GM13976 (cell line): Measurements from ENCODE around the gene G2E3.

Experiments used
- DNase-seq: peaks from one replicate; pipeline ENCODE4 v3.0.0; 2012; ENCODE audit warnings: low spot score
- in situ Hi-C: fragments of 300-500 bp; cut with MboI; formaldehyde crosslinking; loops from one replicate; pipeline ENCODE4 v1.12.0; 2022; ENCODE audit warnings: low sequenced_read_pairs, mixed read lengths, inconsistent platforms; ENCODE audit not compliant: unreplicated experiment
- TF ChIP-seq, protein P1 (sequence below): IDR thresholded peaks from 2 replicates; pipeline ENCODE4 v1.5.1; 2012; ENCODE audit warnings: borderline replicate concordance, mild to moderate bottlenecking; ENCODE audit not compliant: insufficient read depth; ENCODE audit errors: extremely low read depth, missing control alignments, control extremely low read depth

G2E3 gene

GRCh38 chr14:30559638-30560091 lies 707 bp downstream of the G2E3 start:
- peak; percentile 23 for DNase-seq
- in situ Hi-C loops: no loop called here
- TF ChIP-seq, protein P1, sequence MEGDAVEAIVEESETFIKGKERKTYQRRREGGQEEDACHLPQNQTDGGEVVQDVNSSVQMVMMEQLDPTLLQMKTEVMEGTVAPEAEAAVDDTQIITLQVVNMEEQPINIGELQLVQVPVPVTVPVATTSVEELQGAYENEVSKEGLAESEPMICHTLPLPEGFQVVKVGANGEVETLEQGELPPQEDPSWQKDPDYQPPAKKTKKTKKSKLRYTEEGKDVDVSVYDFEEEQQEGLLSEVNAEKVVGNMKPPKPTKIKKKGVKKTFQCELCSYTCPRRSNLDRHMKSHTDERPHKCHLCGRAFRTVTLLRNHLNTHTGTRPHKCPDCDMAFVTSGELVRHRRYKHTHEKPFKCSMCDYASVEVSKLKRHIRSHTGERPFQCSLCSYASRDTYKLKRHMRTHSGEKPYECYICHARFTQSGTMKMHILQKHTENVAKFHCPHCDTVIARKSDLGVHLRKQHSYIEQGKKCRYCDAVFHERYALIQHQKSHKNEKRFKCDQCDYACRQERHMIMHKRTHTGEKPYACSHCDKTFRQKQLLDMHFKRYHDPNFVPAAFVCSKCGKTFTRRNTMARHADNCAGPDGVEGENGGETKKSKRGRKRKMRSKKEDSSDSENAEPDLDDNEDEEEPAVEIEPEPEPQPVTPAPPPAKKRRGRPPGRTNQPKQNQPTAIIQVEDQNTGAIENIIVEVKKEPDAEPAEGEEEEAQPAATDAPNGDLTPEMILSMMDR: no peak

DNA sequence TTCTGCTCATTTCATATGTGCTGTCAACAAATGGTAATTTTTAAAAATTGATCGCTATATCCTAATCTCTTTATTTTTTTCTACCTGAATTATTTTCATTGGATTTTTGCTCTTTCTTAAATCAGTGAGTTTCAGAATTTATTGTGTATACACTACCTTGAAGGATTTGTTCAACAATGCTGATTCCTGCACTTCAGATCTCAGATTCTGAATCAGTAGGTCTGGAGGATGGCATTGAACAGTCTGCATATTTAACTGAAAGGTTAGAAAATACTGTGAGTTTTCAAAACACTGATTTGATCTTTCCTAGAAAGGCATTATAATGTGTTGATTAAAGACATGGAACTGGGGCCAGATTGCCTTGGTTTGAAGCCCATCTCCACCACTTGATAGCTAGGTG lies 1.6 kb downstream of the G2E3 start:
- TF ChIP-seq, protein P1: no peak
- DNase-seq: no peak
- in situ Hi-C loops: no loop called here

GRCh38 chr14:30564235-30564867 lies 5.4 kb downstream of the G2E3 start:
- DNase-seq: no peak
- TF ChIP-seq, protein P1: no peak
- in situ Hi-C loops: no loop called here

- no peak for DNase-seq
- in situ Hi-C loops: no loop called here
- TF ChIP-seq, protein P1: no peak
Measured at GRCh38 chr14:30564868-30565248, 5.9 kb downstream of the G2E3 start.

DNA sequence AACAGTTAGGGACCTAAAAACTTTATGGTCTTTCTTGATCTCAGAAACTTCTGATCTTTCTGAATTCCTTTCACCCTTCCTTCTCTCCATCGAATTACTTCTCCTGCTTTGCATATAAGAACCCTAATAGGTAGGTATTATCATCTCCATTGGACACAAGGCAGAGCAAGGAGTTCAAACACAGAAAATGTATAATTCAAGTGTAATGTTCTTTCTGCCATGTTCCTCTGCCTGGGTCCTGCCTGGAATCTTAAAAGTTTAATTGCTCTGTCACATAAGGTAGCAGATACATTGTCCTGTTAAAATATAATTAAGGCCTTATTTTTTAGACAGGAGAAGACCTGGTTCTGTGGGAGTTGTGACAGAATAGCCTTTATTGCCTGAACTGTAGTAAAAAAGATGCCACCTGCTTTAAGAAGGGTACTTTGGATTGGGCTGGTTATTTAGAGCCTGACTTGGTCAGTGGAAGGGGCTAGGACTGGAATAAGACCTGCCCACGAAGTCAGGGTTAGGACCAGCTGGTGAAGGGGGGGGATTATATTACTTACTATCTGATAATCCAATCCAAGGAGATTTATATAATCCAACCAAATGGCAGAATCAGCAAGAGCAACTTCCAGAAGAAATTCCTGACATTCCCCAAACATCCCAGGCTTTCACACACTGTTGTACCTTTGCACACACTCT lies 10.4 kb downstream of the G2E3 start:
- no peak for DNase-seq
- TF ChIP-seq, protein P1: no peak
- in situ Hi-C loops: no loop called here

- DNase-seq: no peak
- TF ChIP-seq, protein P1: no peak
- in situ Hi-C loops: no loop called here
Measured at GRCh38 chr14:30569903-30570226, 10.9 kb downstream of the G2E3 start.
